GM18505 (cell line): ENCODE data around the gene CYP27C1.

ENCODE experiments used
- ATAC-seq: cut with Tn5 transposase; IDR thresholded peaks from one replicate; pipeline ENCODE4 v1.9.1; 2021; ENCODE audit not compliant: unreplicated experiment
- POLR2A ChIP-seq: IDR thresholded peaks from 4 replicates; pipeline ENCODE4 v1.6.1; 2011; ENCODE audit warnings: borderline replicate concordance; ENCODE audit not compliant: insufficient read depth, insufficient read length; ENCODE audit errors: extremely low read depth

The CYP27C1 gene

DNA sequence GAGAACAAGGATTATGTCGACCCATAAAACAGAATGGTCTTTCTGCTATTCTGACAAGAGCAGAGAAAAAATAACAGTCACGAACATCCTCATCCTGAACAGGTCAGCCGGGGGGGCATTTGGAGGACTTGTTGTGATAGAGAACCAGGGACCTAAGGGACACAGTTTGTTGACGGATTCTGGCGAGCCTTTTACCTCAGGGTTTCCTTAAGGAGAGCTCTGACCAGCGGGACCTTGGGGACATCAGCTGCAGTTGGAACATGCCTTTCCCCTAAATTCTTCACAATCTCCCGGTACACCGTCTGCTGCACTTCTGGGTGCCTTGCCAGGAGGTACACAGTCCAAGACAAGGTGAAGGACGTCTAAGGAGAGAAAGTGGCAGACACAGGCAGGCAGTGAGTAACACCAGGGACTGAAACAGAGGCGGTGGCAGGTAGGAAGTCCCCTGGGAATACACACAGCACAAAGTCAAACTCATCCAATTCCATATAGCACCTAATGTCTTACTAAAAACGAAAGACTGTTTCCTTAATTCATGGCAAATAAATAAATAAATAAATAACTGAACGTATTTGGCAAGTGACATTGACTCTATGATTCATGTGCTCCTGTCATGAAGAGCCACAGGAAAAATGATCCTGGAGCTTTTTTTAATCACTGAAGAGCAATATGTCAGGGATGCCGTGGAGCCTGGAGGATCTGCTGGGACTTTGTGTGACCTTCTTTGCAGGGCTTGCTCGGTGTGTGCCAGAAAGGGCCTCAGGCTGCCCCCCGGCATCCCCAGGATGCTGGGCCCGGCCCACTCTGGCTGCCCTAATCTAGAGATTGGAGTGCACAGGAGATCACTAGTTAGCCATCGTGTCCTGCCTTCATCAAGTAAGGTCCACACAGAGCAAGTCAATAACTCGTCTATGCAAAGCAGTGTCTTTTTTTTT, 24.7 kb downstream of the CYP27C1 start:
- ATAC-seq = no peak
- no peak for TF ChIP-seq POLR2A

DNA sequence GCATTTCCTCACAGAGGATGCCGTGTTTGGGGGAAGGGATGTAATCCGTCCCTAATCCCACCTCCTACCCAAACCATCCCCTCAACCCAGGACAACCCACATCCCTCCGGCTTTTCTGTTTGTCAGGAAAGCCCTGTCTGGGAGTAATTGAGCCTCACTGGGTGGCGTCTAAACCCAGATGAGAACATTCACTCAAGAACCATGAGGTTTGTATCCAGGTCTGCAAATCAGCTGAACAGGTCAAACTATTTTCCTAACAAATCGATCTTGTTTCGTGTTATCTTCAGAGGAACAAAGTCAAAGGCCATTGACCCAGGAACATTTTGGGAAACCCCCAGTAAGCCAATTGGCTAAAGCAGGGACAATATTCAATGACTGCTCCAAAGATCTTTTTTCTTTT, 25.7 kb downstream of the CYP27C1 start:
- ATAC-seq = no peak
- no peak for TF ChIP-seq POLR2A

DNA sequence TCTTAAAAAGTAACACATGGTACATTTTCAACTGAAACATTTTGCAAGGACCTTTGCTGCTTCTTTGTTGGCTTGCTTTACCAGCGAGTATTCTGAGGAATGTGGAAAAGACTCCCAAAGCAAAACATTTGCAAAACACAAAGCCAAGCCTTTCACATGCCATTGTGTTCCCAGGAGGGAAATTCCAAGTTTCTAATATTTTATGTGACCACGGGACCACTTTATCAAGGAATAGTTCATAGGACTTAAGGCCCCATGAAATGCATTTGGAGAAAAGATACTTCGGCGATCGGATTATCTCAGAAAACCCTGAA, 26.2 kb downstream of the CYP27C1 start:
- no peak for ATAC-seq
- TF ChIP-seq POLR2A = no peak

DNA sequence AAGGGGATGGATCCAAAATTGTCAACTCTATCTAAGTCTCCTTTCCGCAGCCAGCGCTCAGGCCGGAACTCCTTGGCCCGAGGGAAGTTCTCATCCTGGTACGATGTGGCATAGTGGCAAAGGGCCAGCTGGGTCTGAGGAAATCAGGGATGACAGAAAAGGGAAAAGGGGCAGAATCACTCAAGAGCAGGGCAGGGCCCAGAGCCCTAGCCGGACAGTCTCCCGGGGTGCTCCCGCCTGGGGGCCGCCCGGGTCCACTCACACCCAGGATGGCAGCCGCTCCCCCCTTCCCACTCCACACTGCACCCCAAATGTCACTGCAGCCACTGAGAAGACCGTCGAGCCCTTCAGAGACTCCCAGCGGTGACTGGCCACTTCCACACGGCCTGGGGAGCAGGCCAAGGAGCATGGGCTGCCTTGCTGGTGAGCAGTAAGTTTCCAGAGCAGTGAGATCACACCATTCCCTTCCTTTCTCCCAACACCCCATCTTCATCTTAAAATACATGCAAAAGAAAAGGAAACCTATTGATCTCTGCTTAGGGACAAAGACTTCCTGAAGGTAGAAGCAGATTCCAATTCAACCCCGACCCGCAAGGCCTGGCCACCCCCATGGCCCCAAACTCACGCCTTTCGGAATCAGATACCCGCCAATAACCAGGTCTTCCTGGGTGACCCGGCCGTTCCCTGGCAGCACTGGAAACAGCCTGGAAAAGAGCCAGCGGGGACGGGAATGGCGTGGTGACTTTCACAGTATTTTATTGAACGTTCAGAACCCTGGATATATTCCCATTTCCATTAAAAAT, 26.7 kb downstream of the CYP27C1 start:
- no peak for ATAC-seq
- TF ChIP-seq POLR2A = no peak

- no peak for ATAC-seq
- no peak for TF ChIP-seq POLR2A
Measured at GRCh38 chr2:127191331-127192219, 28.5 kb downstream of the CYP27C1 start.

GRCh38 chr2:127188797-127189196, 31.3 kb downstream of the CYP27C1 start:
- TF ChIP-seq POLR2A = no peak
- ATAC-seq = no peak

DNA sequence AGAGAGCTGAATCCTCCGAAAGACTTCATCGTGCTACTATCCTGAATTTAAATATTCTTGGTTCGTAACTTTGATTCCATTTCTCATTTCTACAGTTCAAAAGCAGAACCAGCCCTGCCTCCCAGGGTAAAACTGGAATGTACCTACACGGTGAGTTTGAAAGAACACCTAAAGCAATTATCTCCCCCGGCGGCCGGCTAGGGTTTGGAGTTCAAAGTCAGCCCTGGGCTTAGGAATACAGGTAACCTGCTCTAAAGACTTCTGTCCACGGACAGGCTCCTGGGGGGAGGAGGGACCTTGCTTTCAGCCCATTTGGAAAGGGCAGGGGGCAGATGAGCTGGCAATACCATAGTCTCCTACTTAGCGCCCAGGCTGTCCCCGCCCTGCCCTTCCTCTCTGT, 32.3 kb downstream of the CYP27C1 start:
- no peak for ATAC-seq
- no peak for TF ChIP-seq POLR2A

DNA sequence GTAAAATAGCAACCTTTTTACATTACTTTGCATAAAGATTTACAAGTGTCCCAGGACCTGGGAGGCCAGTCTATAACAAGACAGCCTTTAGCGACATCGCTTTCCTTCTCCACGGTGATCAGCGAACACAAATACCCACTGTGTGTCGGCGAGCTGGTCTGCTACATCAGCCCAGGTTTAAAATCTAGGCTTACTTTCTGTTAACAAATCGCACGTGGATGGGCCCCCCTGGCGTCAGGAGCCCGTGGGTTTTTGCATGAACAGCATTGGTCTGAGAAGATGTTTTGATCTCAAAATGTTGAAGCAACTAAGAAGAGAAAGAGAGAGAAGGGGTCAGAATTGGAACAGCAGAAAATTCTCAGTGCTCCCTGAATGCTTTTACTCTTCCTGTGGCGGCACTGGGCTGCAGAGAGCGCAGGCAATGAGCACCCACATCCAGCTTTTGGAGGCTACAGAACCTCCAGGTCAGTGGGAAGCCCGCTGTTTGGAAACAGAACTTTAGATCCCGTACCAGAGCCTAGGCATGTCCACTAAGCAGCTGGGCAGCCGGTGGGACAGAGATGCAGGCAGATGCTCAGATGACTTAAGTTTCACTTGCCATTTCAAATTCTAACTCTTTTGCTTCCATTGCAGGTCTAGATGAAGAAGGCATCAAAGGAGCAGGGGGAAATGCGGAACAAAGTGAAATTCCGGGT, 32.9 kb downstream of the CYP27C1 start:
- no peak for ATAC-seq
- TF ChIP-seq POLR2A = no peak

GRCh38 chr2:127185705-127186104, 34.4 kb downstream of the CYP27C1 start:
- ATAC-seq = no peak
- TF ChIP-seq POLR2A = no peak

GRCh38 chr2:127185093-127185492, 35.0 kb downstream of the CYP27C1 start:
- ATAC-seq = no peak

GRCh38 chr2:127183771-127184170, 36.3 kb downstream of the CYP27C1 start:
- no peak for ATAC-seq
- TF ChIP-seq POLR2A = no peak

More at GRCh38 chr2:127185093-127185492, 35.0 kb downstream of the CYP27C1 start:
- TF ChIP-seq POLR2A = no peak

GRCh38 chr2:127182626-127183458, 37.3 kb downstream of the CYP27C1 start:
- ATAC-seq = no peak
- no peak for TF ChIP-seq POLR2A
